IMR-90 (cell line): ENCODE measurements around the gene NFX1.

ENCODE experiments used
- CEBPB ChIP-seq: IDR thresholded peaks from 2 replicates; pipeline ENCODE4 v1.6.1; 2012; ENCODE audit warnings: low read depth, low read length, improper control_type of control experiment
- MXI1 ChIP-seq: IDR thresholded peaks from 2 replicates; pipeline ENCODE4 v1.6.1; 2012; ENCODE audit warnings: low read depth, mild to moderate bottlenecking, low read length, moderate library complexity, borderline replicate concordance
- POLR2A ChIP-seq: IDR thresholded peaks from 2 replicates; pipeline ENCODE4 v1.6.1; 2012; ENCODE audit warnings: mild to moderate bottlenecking, low read depth, low read length
- RAD21 ChIP-seq: IDR thresholded peaks from 2 replicates; pipeline ENCODE4 v1.6.1; 2012; ENCODE audit warnings: low read length, improper control_type of control experiment
- RCOR1 ChIP-seq: IDR thresholded peaks from 2 replicates; pipeline ENCODE4 v1.6.1; 2012; ENCODE audit warnings: mild to moderate bottlenecking, low read length, improper control_type of control experiment; ENCODE audit not compliant: insufficient replicate concordance
- RFX5 ChIP-seq: IDR thresholded peaks from 2 replicates; pipeline ENCODE4 v1.8.0; 2012; ENCODE audit warnings: low read depth, mild to moderate bottlenecking, low read length, moderate library complexity
- SMC3 ChIP-seq: fragments of 150-350 bp; IDR thresholded peaks from 2 replicates; pipeline ENCODE4 v1.6.1; 2016; ENCODE audit warnings: low read depth, mild to moderate bottlenecking, antibody characterized with exemption, low read length, moderate library complexity
- TF ChIP-seq, protein P1 (sequence below): fragments of 150-350 bp; IDR thresholded peaks from 2 replicates; pipeline ENCODE4 v1.6.1; 2017; ENCODE audit warnings: mild to moderate bottlenecking, antibody characterized with exemption, low read length, low read depth
- TF ChIP-seq, protein P2 (sequence below): conservative IDR thresholded peaks from 2 replicates; pipeline ENCODE4 v1.5.1; 2012; ENCODE audit warnings: mild to moderate bottlenecking, low read depth, low read length, improper control_type of control experiment

DNA sequence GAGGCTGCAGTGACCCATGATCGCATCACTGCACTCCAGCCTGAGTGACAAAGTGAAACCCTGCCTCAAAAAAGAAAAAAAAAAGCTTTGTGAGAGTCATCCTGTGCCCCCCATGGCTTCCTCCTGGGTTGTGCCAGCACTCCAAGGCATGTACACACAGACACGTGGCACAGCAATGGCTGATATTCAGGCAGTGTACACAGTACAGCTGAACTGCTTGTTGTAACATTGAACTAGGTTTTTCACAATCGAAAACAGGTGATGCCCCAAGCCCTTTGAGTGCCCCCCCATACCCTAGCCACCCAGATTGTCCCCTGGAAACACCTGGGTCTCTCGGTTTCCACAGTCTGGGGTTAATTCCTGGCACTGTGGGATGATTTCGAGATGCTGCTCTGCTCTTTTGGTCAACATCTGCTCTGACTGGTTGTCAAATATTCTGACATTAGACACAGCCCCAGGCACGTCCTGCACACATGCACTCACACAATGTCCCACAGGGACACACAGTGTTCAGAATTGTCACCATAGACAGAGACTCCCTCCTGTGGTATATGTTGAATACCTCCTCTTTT, 41.1 kb upstream of the NFX1 start:
- TF ChIP-seq CEBPB (no peak), RCOR1 (no peak), MXI1 (no peak), POLR2A (no peak), SMC3 (no peak), RAD21 (no peak), RFX5 (no peak)
- TF ChIP-seq, protein P1, sequence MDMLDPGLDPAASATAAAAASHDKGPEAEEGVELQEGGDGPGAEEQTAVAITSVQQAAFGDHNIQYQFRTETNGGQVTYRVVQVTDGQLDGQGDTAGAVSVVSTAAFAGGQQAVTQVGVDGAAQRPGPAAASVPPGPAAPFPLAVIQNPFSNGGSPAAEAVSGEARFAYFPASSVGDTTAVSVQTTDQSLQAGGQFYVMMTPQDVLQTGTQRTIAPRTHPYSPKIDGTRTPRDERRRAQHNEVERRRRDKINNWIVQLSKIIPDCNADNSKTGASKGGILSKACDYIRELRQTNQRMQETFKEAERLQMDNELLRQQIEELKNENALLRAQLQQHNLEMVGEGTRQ, result no peak
- TF ChIP-seq, protein P2, sequence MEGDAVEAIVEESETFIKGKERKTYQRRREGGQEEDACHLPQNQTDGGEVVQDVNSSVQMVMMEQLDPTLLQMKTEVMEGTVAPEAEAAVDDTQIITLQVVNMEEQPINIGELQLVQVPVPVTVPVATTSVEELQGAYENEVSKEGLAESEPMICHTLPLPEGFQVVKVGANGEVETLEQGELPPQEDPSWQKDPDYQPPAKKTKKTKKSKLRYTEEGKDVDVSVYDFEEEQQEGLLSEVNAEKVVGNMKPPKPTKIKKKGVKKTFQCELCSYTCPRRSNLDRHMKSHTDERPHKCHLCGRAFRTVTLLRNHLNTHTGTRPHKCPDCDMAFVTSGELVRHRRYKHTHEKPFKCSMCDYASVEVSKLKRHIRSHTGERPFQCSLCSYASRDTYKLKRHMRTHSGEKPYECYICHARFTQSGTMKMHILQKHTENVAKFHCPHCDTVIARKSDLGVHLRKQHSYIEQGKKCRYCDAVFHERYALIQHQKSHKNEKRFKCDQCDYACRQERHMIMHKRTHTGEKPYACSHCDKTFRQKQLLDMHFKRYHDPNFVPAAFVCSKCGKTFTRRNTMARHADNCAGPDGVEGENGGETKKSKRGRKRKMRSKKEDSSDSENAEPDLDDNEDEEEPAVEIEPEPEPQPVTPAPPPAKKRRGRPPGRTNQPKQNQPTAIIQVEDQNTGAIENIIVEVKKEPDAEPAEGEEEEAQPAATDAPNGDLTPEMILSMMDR, result no peak
